ENCODE results near the gene IGSF1.
"Not testable (repeated sequence)": the region's sequence is repeated elsewhere in the genome, so short reads cannot be mapped to it uniquely, and the experiment has no call there.

Gene IGSF1

GRCh38 chrX:131271274-131271673 is 17.8 kb downstream of the IGSF1 start:
- Histone ChIP-seq H3K27me3 (ENCODE audit: control insufficient read depth, insufficient read depth, low read length) (peaks cover 18% of the 10 kb centered on the region), H3K4me3 (ENCODE audit: low read length) (no peak overlapping the region), H3K4me2 (ENCODE audit: low read length) (no peak overlapping the region), H3K9ac (ENCODE audit: low read depth, low read length) (no peak overlapping the region), H3K36me3 (ENCODE audit: insufficient read depth, low read length) (no peaks in the 10 kb centered on the region), H3K9me3 (replicated peaks; ENCODE audit: low read length) (no peaks in the 10 kb centered on the region), H3K4me1 (ENCODE audit: control insufficient read depth, insufficient read depth, low read length) (no peaks in the 10 kb centered on the region)

- Histone ChIP-seq H3K4me3 (ENCODE audit: low read length) (no peak overlapping the region), H3K4me1 (ENCODE audit: control insufficient read depth, insufficient read depth, low read length) (no peaks in the 10 kb centered on the region), H3K27me3 (ENCODE audit: control insufficient read depth, insufficient read depth, low read length) (peaks cover 18% of the 10 kb centered on the region), H3K9me3 (replicated peaks; ENCODE audit: low read length) (no peaks in the 10 kb centered on the region), H3K9ac (ENCODE audit: low read depth, low read length) (no peak overlapping the region), H3K4me2 (ENCODE audit: low read length) (no peak overlapping the region), H3K36me3 (ENCODE audit: insufficient read depth, low read length) (no peaks in the 10 kb centered on the region)
These were observed 19.0 kb downstream of the IGSF1 start for GRCh38 chrX:131270080-131270479.

GRCh38 chrX:131264665-131265064 is 24.4 kb downstream of the IGSF1 start:
- no peaks in the 10 kb centered on the region for H3K9me3 ChIP-seq (replicated peaks; ENCODE audit: low read length)
- H3K27me3 ChIP-seq (ENCODE audit: control insufficient read depth, insufficient read depth, low read length) = peaks cover 3% of the 10 kb centered on the region
- H3K9ac ChIP-seq (ENCODE audit: low read depth, low read length) = no peak overlapping the region
- H3K36me3 ChIP-seq (ENCODE audit: insufficient read depth, low read length) = no peaks in the 10 kb centered on the region
- no peaks in the 10 kb centered on the region for H3K4me1 ChIP-seq (ENCODE audit: control insufficient read depth, insufficient read depth, low read length)
- no peak overlapping the region for H3K4me2 ChIP-seq (ENCODE audit: low read length)
- no peak overlapping the region for H3K4me3 ChIP-seq (ENCODE audit: low read length)

GRCh38 chrX:131264053-131264452 is 25.1 kb downstream of the IGSF1 start:
- Histone ChIP-seq H3K4me2 (ENCODE audit: low read length) (no peak overlapping the region), H3K27me3 (ENCODE audit: control insufficient read depth, insufficient read depth, low read length) (peaks cover 4% of the 10 kb centered on the region), H3K36me3 (ENCODE audit: insufficient read depth, low read length) (no peaks in the 10 kb centered on the region), H3K9ac (ENCODE audit: low read depth, low read length) (no peak overlapping the region), H3K4me3 (ENCODE audit: low read length) (no peak overlapping the region), H3K9me3 (replicated peaks; ENCODE audit: low read length) (no peaks in the 10 kb centered on the region), H3K4me1 (ENCODE audit: control insufficient read depth, insufficient read depth, low read length) (no peaks in the 10 kb centered on the region)

- Histone ChIP-seq H3K4me3 (ENCODE audit: low read length) (no peak overlapping the region), H3K9me3 (replicated peaks; ENCODE audit: low read length) (no peaks in the 10 kb centered on the region), H3K4me1 (ENCODE audit: control insufficient read depth, insufficient read depth, low read length) (no peaks in the 10 kb centered on the region), H3K4me2 (ENCODE audit: low read length) (no peak overlapping the region), H3K27me3 (ENCODE audit: control insufficient read depth, insufficient read depth, low read length) (peaks cover 7% of the 10 kb centered on the region), H3K36me3 (ENCODE audit: insufficient read depth, low read length) (no peaks in the 10 kb centered on the region), H3K9ac (ENCODE audit: low read depth, low read length) (no peak overlapping the region)
These were observed 26.1 kb downstream of the IGSF1 start for GRCh38 chrX:131262738-131263679.

GRCh38 chrX:131262200-131262599 is 26.9 kb downstream of the IGSF1 start:
- Histone ChIP-seq H3K27me3 (ENCODE audit: control insufficient read depth, insufficient read depth, low read length) (peaks cover 10% of the 10 kb centered on the region), H3K4me2 (ENCODE audit: low read length) (no peak overlapping the region), H3K9me3 (replicated peaks; ENCODE audit: low read length) (no peaks in the 10 kb centered on the region), H3K9ac (ENCODE audit: low read depth, low read length) (no peak overlapping the region), H3K4me3 (ENCODE audit: low read length) (no peak overlapping the region), H3K4me1 (ENCODE audit: control insufficient read depth, insufficient read depth, low read length) (no peaks in the 10 kb centered on the region), H3K36me3 (ENCODE audit: insufficient read depth, low read length) (no peaks in the 10 kb centered on the region)

- no peak overlapping the region for H3K4me2 ChIP-seq (ENCODE audit: low read length)
These were observed 31.7 kb downstream of the IGSF1 start for GRCh38 chrX:131257367-131257766.

GRCh38 chrX:131250984-131251738 is 37.9 kb downstream of the IGSF1 start:
- not testable (repeated sequence) for H3K4me3 ChIP-seq (ENCODE audit: low read length); H3K9ac ChIP-seq (ENCODE audit: low read depth, low read length); H3K9me3 ChIP-seq (replicated peaks; ENCODE audit: low read length); H3K4me2 ChIP-seq (ENCODE audit: low read length); H3K36me3 ChIP-seq (ENCODE audit: insufficient read depth, low read length); H3K4me1 ChIP-seq (ENCODE audit: control insufficient read depth, insufficient read depth, low read length); H3K27me3 ChIP-seq (ENCODE audit: control insufficient read depth, insufficient read depth, low read length)

More at GRCh38 chrX:131257367-131257766, 31.7 kb downstream of the IGSF1 start:
- Histone ChIP-seq H3K36me3 (ENCODE audit: insufficient read depth, low read length) (no peaks in the 10 kb centered on the region), H3K27me3 (ENCODE audit: control insufficient read depth, insufficient read depth, low read length) (peaks cover 10% of the 10 kb centered on the region), H3K9me3 (replicated peaks; ENCODE audit: low read length) (no peaks in the 10 kb centered on the region), H3K9ac (ENCODE audit: low read depth, low read length) (no peak overlapping the region), H3K4me1 (ENCODE audit: control insufficient read depth, insufficient read depth, low read length) (no peaks in the 10 kb centered on the region), H3K4me3 (ENCODE audit: low read length) (no peak overlapping the region)

GRCh38 chrX:131239057-131239456 is 50.0 kb downstream of the IGSF1 start:
- Histone ChIP-seq H3K9me3 (replicated peaks; ENCODE audit: low read length) (no peaks in the 10 kb centered on the region), H3K4me3 (ENCODE audit: low read length) (no peak overlapping the region), H3K4me2 (ENCODE audit: low read length) (no peak overlapping the region), H3K27me3 (ENCODE audit: control insufficient read depth, insufficient read depth, low read length) (peaks cover 15% of the 10 kb centered on the region), H3K9ac (ENCODE audit: low read depth, low read length) (no peak overlapping the region), H3K36me3 (ENCODE audit: insufficient read depth, low read length) (no peaks in the 10 kb centered on the region), H3K4me1 (ENCODE audit: control insufficient read depth, insufficient read depth, low read length) (no peaks in the 10 kb centered on the region)

GRCh38 chrX:131237363-131237762 is 51.7 kb downstream of the IGSF1 start:
- Histone ChIP-seq H3K36me3 (ENCODE audit: insufficient read depth, low read length) (no peaks in the 10 kb centered on the region), H3K4me3 (ENCODE audit: low read length) (no peak overlapping the region), H3K4me2 (ENCODE audit: low read length) (no peak overlapping the region), H3K9ac (ENCODE audit: low read depth, low read length) (no peak overlapping the region), H3K9me3 (replicated peaks; ENCODE audit: low read length) (no peaks in the 10 kb centered on the region), H3K4me1 (ENCODE audit: control insufficient read depth, insufficient read depth, low read length) (no peaks in the 10 kb centered on the region), H3K27me3 (ENCODE audit: control insufficient read depth, insufficient read depth, low read length) (peaks cover 15% of the 10 kb centered on the region)

GRCh38 chrX:131235768-131236545 is 53.1 kb downstream of the IGSF1 start:
- Histone ChIP-seq H3K4me3 (ENCODE audit: low read length) (no peak overlapping the region), H3K4me2 (ENCODE audit: low read length) (no peak overlapping the region), H3K27me3 (ENCODE audit: control insufficient read depth, insufficient read depth, low read length) (peaks cover 18% of the 10 kb centered on the region), H3K9me3 (replicated peaks; ENCODE audit: low read length) (no peaks in the 10 kb centered on the region), H3K9ac (ENCODE audit: low read depth, low read length) (no peak overlapping the region), H3K36me3 (ENCODE audit: insufficient read depth, low read length) (no peaks in the 10 kb centered on the region), H3K4me1 (ENCODE audit: control insufficient read depth, insufficient read depth, low read length) (no peaks in the 10 kb centered on the region)
